ENCODE results near the gene SGIP1.

GRCh38 chr1:66768965-66769364 lies 235.0 kb downstream of the SGIP1 start:
- TF ChIP-seq CTCF (IDR thresholded peaks at IDR 0.05; ENCODE audit: low read length) (no peak), EZH2 (IDR thresholded peaks at IDR 0.05; ENCODE audit: borderline replicate concordance, low read length) (no peak)
